ENCODE measurements around the gene CECR2.
"Not testable (repeated sequence)": the region's sequence is repeated elsewhere in the genome, so short reads cannot be mapped to it uniquely, and the experiment has no call there.

The CECR2 gene

DNA sequence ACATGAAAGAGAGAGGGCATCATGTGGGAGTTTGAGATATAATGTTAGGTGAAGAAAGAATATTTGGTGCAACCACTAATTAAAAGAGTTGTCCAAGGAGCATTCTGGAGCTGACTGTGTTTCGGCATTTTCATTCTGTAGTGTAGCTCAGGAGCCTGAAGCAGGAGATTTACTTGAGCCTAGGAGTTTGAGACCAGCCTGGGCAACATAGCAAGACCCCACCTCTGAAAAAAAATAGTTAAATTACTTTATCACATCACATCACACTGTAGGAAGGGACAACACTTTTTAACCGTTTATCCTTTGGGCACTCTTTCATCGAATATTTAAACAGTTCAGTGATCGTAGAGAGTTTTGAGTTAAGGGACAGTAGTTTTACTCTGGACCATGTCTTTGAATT is 143.7 kb downstream of the CECR2 start:
- no peak for DNase-seq (ENCODE audit: low read depth in 2 of 2)

DNA sequence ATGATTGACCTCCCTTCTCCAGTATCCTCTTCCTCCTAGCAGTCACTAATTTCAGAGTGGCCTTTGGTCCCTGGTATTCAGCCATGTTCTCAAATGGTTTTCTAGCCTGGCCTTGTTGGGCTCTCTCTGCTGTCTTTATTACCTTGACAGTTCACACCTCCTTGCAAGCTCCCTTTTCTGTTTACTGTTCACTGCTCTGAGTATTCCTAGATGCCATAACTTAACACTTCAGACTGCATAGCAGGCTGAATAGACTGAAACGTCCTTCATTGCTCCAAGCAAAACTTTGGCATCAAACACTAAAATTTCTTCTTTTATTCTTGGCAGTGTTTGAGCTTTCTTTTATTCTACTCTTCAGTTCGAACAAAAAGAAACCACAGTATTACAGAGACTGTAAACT is 144.4 kb downstream of the CECR2 start:
- DNase-seq (ENCODE audit: low read depth in 2 of 2), result no peak

DNA sequence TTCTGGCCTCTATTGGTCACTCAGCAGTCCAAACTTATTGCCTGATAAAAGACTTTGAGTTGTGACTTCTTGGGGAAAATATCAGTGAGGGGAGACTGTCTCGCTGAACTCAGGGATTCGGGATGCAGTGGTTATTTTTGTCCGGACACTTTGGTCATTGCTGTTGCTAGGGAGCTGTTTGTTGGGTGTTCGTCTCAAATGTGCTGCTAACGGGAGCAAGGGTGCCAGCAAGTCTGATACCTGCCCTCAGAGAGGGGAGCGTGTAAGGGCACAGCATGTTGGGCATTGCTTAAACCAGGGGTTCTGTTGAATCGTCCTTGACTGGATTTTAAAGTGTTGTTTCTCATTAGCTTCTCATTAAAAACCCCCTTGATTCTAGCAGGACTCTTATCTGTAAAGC is 144.8 kb downstream of the CECR2 start:
- DNase-seq (ENCODE audit: low read depth in 2 of 2), result no peak

DNA sequence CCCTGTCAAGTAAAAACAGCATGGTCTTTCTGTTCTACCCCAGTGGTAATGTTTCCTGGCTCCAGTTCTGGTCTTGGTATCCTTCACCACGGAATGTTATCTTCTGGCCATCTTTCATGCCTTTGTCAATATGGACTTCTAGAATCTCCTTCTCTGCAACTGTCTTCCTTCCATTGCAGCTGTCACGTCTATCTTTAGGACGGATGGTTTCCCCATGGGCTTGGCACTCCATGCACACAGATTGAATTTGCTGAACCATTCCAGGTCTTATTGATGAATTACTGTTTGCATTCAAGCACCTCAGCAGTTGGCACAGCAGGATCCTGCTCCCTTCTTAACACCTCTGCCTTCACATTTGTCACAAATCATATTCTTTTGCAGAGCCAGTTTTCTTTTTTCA is 149.1 kb downstream of the CECR2 start:
- DNase-seq (ENCODE audit: low read depth in 2 of 2), result no peak

DNA sequence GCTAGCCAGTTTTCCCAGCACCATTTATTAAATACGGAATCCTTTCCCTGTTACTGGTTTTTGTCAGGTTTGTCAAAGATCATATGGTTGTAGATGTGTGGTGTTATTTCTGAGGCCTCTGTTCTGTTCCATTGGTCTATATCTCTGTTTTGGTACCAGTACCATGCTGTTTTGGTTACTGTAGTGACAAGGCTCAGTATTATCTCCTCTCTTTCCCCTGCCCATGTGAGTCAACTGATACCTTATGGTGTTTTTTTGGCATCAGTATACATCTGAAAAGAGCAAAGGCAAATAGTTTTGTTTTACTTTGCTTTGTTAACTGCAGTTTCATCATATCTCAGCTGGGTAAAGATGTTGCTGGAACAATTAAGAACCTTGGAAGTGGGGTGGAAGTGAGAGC is 152.7 kb downstream of the CECR2 start:
- not testable (repeated sequence) for DNase-seq (ENCODE audit: low read depth in 2 of 2)

DNA sequence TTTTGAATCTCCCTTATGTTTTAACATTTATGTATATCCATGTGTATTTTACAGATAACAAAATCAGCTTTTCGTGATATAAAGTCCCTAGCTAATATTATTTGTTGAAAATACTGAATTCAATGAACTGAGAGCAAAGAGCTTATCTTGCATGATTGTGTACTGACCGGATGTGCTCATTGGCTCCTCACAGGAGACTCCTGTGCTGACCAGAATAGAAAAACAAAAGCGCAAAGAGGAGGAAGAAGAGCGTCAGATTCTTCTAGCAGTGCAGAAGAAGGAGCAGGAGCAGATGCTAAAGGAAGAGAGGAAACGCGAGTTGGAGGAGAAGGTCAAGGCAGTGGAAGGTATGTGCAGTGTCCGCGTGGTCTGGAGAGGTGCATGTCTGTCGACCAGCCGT is 154.7 kb downstream of the CECR2 start:
- no peak for DNase-seq (ENCODE audit: low read depth in 2 of 2)

DNA sequence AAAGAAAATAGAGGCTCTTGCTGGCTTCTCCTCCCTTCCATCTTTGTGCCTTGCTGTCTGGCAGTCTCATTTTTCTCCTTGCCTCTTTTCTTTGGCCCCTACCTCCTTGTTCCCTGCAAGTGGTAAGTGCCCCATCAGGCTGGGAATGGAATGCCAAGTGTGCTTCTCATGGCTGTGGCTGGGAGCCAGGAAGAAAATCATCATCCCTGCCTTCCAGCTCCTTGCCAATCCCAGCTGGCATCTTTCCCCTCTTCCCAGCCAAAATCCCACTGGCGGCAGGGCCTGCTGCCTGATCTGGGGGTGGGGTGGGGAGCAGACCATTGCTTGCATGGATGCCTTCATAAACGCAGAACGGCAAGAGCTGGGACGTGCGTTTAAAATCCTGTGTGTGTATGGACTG is 167.0 kb downstream of the CECR2 start:
- no peak for DNase-seq (ENCODE audit: low read depth in 2 of 2)

DNA sequence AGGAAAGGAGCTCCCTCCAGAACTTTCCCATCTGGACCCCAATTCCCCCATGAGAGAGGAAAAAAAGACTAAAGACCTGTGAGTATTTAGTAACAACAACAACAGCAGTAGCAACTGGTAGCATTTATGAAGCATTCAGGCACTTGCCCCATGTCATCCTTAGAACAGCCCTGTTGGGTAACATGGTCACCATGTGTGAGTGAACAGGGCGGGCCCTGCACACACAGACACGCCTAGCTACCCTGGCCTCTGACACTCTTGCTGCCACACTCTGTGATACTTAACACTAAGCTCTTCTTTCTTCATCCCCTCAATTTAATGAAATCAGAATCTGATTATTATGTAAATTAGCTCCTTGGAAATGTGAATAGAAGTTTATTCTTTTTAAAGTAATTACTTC is 167.9 kb downstream of the CECR2 start:
- DNase-seq (ENCODE audit: low read depth in 2 of 2), result no peak

DNA sequence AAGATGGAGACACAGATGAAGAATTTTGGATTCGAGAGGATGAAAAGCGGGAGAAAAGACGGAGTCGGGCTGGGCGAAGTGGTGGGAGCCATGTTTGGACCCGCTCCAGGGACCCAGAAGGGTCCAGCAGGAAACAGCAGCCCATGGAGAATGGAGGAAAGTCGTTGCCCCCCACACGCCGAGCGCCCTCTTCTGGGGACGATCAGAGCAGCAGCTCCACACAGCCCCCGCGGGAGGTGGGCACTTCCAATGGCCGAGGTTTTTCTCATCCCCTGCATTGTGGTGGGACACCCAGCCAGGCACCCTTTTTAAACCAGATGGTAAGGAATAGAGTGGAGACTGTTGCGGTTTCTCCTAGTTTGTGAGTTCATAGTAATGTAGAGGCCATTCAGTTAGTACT is 171.2 kb downstream of the CECR2 start:
- DNase-seq (ENCODE audit: low read depth in 2 of 2), result no peak

DNA sequence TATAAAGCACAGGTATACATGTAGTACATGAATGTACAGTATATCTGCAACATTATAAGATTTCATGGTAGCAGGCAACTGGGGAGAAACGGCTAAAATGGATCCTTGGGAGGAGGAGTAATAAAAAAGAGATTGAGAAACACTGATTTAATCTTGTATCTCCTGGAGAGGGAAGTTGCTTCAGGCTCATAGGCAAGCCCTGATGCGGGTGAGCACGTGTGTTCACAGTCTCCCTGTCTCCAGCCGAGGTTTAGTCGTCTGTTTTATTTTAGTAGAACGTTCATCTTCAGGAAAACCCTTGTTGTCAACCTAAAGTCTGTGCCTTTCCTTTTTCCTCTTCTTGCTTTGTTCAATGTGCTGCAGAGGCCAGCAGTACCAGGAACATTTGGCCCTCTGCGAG is 172.2 kb downstream of the CECR2 start:
- no peak for DNase-seq (ENCODE audit: low read depth in 2 of 2)

DNA sequence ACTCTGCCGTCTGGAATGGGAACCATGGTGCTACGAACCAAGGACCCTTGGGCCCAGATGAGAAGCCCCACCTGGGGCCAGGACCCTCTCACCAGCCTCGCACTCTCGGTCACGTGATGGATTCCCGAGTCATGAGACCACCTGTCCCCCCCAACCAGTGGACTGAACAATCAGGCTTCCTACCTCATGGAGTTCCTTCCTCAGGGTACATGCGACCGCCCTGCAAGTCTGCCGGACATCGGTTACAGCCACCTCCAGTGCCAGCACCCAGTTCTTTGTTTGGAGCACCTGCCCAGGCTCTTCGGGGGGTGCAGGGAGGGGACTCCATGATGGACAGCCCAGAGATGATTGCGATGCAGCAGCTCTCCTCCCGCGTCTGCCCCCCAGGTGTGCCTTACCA is 173.2 kb downstream of the CECR2 start:
- no peak for DNase-seq (ENCODE audit: low read depth in 2 of 2)

DNA sequence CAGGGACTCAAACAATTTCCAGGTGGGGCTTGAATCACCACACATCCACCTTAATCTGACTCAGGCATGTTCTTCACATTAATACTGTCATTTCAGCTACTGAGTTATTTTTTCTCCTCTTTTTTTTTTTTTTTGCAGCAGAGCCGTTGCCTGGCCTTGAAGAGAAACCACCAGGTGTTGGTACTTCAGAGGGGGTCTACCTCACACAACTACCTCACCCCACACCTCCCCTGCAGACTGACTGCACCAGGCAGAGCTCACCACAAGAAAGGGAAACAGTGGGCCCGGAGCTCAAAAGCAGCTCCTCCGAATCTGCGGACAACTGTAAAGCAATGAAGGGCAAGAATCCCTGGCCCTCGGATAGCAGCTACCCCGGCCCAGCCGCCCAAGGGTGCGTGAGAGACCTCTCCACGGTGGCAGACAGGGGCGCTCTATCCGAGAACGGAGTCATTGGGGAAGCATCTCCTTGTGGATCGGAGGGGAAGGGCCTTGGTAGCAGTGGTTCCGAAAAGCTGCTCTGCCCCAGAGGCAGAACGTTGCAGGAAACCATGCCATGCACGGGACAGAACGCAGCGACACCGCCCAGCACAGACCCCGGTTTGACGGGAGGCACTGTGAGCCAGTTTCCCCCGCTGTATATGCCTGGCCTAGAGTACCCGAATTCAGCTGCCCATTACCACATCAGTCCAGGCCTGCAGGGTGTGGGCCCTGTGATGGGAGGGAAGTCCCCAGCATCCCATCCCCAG is 178.9 kb downstream of the CECR2 start:
- no peak for DNase-seq (ENCODE audit: low read depth in 2 of 2)

DNA sequence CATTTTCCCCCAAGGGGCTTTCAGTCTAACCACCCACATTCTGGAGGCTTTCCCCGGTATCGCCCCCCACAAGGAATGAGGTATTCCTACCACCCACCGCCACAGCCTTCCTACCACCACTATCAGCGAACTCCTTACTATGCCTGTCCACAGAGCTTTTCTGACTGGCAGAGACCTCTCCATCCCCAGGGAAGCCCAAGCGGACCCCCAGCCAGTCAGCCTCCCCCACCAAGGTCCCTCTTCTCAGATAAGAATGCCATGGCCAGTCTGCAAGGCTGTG is 179.4 kb downstream of the CECR2 start:
- no peak for DNase-seq (ENCODE audit: low read depth in 2 of 2)

DNA sequence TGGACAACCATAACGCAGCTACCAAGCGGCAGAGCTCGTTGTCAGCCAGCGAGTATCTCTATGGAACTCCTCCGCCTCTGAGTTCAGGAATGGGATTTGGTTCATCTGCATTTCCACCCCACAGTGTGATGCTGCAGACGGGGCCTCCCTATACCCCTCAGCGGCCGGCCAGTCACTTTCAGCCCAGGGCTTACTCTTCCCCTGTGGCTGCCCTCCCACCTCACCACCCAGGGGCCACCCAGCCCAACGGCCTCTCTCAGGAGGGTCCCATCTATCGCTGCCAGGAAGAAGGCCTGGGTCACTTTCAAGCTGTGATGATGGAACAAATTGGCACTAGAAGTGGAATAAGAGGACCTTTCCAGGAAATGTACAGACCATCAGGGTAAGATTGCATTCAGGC is 179.9 kb downstream of the CECR2 start:
- DNase-seq (ENCODE audit: low read depth in 2 of 2), result no peak

DNA sequence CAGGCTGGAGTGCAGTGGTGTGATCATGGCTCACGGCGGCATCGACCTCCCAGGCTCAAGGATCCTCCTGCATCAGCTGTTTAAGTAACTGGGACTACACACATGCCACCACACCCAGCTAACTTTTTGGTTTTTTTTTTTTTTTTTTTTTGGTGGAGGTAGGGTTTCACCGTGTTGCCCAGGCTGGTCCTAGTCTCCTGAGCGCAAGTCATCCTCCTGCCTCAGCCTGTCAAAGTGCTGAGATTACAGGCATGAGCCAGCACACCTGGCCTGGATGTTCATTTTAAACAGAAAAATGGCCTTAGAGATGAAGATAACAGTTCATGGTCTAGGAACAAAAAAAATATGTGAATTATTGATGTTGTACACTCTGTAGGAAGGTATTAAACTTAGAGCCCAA is 180.4 kb downstream of the CECR2 start:
- no peak for DNase-seq (ENCODE audit: low read depth in 2 of 2)

DNA sequence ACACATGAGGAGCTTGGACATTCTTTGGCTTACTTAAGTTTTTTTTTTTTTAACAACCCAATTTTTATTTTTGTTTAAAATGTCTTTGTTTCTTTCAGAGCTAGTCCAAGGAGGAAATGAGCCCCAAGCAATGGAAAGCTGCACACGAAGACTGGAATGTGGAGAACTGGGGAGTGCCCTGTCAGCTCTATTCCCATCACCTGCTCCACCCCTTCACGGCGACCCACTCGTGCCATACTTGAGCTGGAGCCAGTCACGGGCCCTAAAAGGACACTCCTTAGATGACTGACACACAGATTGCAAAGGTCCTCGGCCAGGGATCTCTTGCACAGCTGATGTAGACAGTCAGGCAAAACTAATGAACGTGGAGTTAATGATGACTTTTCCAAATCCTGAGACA is 183.5 kb downstream of the CECR2 start:
- DNase-seq (ENCODE audit: low read depth in 2 of 2), result no peak

DNA sequence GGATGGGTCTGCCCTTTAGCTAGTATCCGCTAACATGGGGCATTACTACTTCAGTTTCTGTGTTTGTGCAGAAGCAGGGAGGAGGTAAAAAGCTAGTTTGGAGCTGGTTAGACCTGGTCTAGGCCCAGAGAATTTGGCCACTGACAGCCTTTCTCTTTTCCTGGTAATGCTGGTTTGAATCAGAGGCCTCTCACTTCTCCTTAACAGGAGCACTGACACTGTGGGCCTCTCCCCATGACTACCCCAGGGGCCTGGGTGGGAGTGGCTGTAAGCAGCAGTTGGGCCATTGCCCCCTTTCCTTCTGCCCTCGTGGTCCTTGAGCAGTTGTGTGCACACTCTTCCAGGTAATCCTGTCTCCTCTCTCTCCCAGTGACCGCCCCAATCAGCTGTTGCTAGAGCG is 185.6 kb downstream of the CECR2 start:
- no peak for DNase-seq (ENCODE audit: low read depth in 2 of 2)

DNA sequence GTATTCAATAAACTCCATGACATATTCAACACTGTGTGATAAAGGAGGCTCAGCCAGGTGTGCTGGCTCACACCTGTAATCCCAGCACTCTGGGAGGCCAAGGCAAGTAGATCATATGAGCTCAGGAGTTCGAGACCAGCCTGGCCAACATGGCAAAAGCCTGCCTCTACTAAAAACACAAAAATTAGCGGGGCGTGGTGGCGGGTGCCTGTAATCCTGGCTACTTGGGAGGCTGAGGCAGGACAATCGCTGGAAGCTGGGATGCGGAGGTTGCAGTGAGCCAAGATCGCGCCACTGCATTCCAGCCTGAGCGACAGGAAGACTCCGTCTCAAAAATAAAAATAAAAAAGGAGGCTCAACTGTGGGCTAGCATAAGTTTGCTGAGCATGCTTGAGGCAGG is 189.9 kb downstream of the CECR2 start:
- no peak for DNase-seq (ENCODE audit: low read depth in 2 of 2)

DNA sequence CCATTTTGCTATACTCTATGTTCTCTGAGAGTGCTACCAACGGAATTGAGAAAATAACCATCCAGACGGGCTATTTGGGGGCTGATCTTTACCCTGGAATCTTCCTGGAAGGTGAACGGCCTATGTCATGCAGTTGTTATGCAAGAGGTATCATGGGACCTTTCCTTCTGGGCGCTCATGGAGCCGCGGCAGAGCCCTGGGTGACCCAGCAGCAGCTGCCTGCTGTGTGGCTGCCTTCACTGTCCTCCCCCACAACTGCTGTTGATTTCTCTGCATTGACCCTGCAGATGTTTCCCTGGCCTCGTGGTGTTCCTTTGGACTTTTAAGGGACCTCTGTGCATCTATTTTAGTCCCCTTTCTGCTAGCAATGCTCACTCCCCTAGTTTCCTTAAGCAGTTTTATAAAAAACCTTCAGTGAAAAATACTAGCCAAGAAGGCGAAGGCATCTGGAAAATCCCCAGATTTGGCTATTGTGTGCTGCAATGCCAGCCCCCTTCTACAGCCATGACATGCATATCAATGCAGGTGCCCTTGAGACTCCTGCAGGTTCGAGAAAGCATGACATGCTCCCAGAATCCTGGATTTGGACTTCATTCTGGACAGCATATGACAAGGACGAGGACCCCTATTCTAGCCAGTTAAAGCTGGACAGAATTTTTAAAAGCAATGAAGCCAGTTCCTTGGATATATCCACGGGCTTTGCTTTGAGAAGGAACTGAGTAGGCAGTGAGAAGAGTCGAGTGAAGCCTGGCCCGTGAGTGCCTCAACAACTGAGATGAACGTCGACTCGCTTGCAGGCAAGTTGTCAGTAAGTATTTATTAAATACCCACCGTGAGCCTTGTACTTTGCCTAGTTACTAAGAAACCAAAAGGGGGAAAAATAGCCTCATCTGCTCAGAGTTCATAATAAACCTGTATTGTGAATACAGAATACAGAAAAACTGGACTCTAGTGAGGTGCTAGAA is 193.9 kb downstream of the CECR2 start, which contains the start of gene SLC25A18:
SLC25A18 (plus strand) TSS at position 593 of the 965 bp plus-strand sequence. CDS start 16,447 bp downstream, outside the sequence.
- no peak for DNase-seq (ENCODE audit: low read depth in 2 of 2)

DNA sequence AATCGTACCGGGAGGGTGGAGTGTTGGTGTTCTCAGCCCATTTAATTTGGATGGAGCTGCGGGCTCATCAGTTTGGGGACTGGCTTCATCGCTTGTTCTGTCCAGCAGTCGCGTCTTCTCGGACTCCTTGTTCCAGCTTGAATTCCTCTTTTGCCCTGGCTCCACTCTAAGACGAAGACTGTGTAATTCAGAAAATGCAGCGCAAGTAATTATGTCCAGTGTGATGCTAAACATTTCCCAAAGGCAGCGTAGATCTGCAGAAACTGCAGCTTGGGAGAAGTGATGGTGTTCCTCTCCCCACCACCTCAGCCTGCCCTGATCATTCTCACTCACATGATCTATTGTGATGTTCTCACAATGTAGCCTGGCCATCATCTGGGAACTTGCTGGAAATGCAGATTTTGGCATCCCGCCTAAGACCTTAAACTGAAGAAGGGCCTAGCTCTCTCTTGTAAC is 194.7 kb downstream of the CECR2 start:
- no peak for DNase-seq (ENCODE audit: low read depth in 2 of 2)

DNA sequence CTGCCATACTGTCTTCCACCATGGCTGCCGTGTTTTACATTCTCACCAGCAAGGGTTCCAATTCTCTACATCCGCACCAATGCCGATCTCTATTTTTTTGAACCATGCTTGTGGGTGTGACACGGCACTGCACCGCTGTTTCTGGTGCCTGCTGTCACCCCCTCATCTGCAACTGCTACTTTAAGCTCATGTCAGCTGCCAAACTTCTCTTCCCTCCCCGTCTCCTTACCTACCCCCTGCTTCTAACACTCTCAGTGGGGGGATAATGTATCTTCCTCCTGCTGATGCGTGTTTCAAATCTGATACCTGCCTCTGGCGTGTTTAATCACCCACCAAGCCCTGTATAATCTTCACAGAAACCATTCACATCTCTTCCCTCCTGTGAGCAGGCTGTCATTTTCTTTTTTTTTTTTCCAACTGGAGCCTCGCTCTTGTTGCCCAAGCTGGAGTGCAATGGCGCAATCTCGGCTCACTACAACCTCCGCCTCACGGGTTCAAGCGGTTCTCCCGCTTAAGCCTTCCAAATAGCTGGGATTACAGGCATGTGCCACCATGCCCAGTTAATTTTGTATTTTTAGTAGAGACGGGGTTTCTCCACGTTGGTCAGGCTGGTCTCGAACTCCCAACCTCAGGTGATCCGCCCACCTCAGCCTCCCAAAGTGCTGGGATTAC is 196.9 kb downstream of the CECR2 start:
- DNase-seq (ENCODE audit: low read depth in 2 of 2), result not testable (repeated sequence)

DNA sequence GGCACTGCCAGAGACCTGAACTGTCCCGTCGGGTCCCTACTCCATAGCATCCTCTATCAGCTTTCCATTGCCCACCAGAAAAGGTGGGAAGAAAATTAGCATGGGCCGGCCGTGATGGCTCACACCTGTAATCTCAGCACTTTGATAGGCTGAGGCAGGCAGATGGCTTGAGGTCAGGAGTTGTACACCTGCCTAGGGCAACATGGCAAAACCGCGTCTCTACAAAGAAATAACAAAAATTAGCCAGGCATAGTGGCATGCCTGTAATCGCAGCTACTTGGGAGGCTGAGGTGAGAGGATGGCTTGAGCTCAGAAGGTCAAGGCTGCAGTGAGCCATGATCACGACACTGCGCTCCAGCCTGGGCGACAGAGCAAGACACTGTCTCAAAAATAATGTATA is 197.5 kb downstream of the CECR2 start:
- no peak for DNase-seq (ENCODE audit: low read depth in 2 of 2)
